Ovary (tissue), 9 donors: ENCODE measurements around the gene DUSP12. TPM values are rescaled to one million over a fixed set of nuclear protein-coding genes. Genes with fewer than 3 reads are reported as not detected.

ENCODE experiments used
- DNase-seq, 5 donors: peaks; one replicate each; pipeline ENCODE4 v3.0.0-alpha.2; 2019 to 2020
- H3K27ac ChIP-seq, 2 donors: fragments of 200-600 bp; one replicate each; pipeline versions ENCODE4 v1.5.1 to v1.8.0; 2019 to 2022
- H3K27me3 ChIP-seq: fragments of 200-600 bp; one replicate; pipeline ENCODE4 v1.8.0; 2022
- H3K36me3 ChIP-seq: fragments of 200-600 bp; sonication (generic); one replicate; pipeline ENCODE4 v1.5.1; 2019
- H3K4me1 ChIP-seq: one replicate; pipeline ENCODE4 v1.8.1; 2013; ENCODE audit warnings: mild to moderate bottlenecking, moderate library complexity; ENCODE audit not compliant: insufficient read depth
- H3K4me3 ChIP-seq: fragments of 200-600 bp; sonication (generic); one replicate; pipeline ENCODE4 v1.5.1; 2017
- H3K9me3 ChIP-seq, 2 donors: fragments of 200-600 bp in 1 of 2; sonication (generic) in 1 of 2; one replicate each; pipeline versions ENCODE4 v1.5.1 to v1.8.1; 2013 to 2019; ENCODE audit warnings: mild to moderate bottlenecking in 1 of 2, moderate library complexity in 1 of 2
- EP300 ChIP-seq: sonication (generic); formaldehyde crosslinking; IDR thresholded peaks from one replicate; pipeline ENCODE4 v1.6.1; 2017; ENCODE audit warnings: antibody characterized with exemption
- POLR2A ChIP-seq: fragments of 450-650 bp; IDR thresholded peaks from one replicate; pipeline ENCODE4 v1.6.1; 2017; ENCODE audit warnings: antibody characterized with exemption, mild to moderate bottlenecking, moderate library complexity
- WGBS, 3 donors: extraction: QIAGEN DNeasy Blood & Tissue Kit in 1 of 3; methylation state at CpG; one replicate each; pipeline versions ENCODE4 v1.1.5 to v1.1.7; 2013 to 2017; 5-methylcytosine and 5-hydroxymethylcytosine counted together
- intact Hi-C, 4 donors: fragments of 100-400 bp; cut with DNase I; formaldehyde crosslinking; loops; one replicate each; pipeline versions ENCODE4 v1.11.0 to v1.15.1; 2022 to 2023
- polyA plus RNA-seq, 2 donors: library from polyadenylated mRNA; stranded (reverse); fragments of 200-250 nt in 1 of 2; fragments of 350-450 nt in 1 of 2; fragmentation: Illumina TruSeq in 1 of 2; extraction: RNeasy Lipid Tissue Mini Kit (QIAGEN cat#74804) in 1 of 2; gene quantifications; one replicate each; pipeline ENCODE4 v1.2.3, GENCODE V29; 2013 to 2014
- total RNA-seq, 7 donors: library from RNA; depleted of rRNA in 2 of 7; stranded (reverse); fragments of >200 nt in 2 of 7; fragmentation: NEBNext Ultra II Directional in 3 of 7; extraction: Animal tissue kit (Norgen Biotek cat#: 25700) in 3 of 7; gene quantifications; one replicate each; pipeline versions ENCODE4 v1.1.0 to v1.2.4, GENCODE V29; 2016 to 2023
- TF ChIP-seq, protein P1 (sequence below), 3 donors: fragments of 450-650 bp in 2 of 3; fragments of 200-600 bp in 1 of 3; IDR thresholded peaks; one replicate each; pipeline versions ENCODE4 v1.5.1 to v1.8.0; 2016 to 2022; ENCODE audit warnings: antibody characterized with exemption in 3 of 3, mild to moderate bottlenecking in 1 of 3
- donor health status: DM: no; HTN: no; CAD: no; lungs with moderate emphysema.
- donor health status: DM: no; HTN: no; CAD: no.
- donor health status: Bipolar disorder and iron deficiency.
- donor health status: DM: yes; HTN: yes; CAD: no.
- donor health status: DM: no; HTN: no; CAD: no.
- donor health status: DM: yes; HTN: yes; CAD: no.

The DUSP12 gene
- total and polyA plus RNA-seq, 9 donors: 15.0 to 28.9 (median 19.8) TPM

DNA sequence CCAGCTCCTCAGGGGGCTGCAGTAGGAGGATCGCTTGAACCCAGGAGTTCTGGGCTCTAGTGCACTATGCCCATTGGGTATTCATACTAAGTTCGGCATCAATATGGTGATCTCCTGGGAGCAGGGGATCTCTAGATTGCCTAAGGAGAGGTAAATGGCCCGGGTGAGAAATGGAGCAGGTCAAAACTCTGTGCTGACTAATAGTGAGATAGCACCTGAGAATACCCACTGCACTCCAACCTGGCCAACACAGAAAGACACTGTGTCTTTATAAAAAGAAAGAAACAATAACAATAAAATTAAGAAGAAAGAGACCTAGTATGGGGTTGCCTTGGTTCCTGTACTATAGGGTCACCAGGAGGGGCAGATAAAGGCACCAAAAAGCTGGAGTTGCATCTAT is 13.7 kb upstream of the DUSP12 start:
- intact Hi-C loops: no loop called here
- no peak overlapping the region for H3K27ac ChIP-seq
- H3K9me3 ChIP-seq: no peaks in the 10 kb centered on the region
- TF ChIP-seq POLR2A (no peak), EP300 (no peak)
- TF ChIP-seq, protein P1, sequence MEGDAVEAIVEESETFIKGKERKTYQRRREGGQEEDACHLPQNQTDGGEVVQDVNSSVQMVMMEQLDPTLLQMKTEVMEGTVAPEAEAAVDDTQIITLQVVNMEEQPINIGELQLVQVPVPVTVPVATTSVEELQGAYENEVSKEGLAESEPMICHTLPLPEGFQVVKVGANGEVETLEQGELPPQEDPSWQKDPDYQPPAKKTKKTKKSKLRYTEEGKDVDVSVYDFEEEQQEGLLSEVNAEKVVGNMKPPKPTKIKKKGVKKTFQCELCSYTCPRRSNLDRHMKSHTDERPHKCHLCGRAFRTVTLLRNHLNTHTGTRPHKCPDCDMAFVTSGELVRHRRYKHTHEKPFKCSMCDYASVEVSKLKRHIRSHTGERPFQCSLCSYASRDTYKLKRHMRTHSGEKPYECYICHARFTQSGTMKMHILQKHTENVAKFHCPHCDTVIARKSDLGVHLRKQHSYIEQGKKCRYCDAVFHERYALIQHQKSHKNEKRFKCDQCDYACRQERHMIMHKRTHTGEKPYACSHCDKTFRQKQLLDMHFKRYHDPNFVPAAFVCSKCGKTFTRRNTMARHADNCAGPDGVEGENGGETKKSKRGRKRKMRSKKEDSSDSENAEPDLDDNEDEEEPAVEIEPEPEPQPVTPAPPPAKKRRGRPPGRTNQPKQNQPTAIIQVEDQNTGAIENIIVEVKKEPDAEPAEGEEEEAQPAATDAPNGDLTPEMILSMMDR (IDR thresholded peaks at IDR 0.05): no peak
- H3K27me3 ChIP-seq: no peaks in the 10 kb centered on the region
- H3K4me1 ChIP-seq: no peaks in the 10 kb centered on the region
- no peak overlapping the region for H3K4me3 ChIP-seq
- no peaks in the 10 kb centered on the region for H3K36me3 ChIP-seq
- WGBS, 3 donors: 80 to 94% (median 89%) methylated on average over 3 of the region's 3 CpGs
- DNase-seq: no peak

DNA sequence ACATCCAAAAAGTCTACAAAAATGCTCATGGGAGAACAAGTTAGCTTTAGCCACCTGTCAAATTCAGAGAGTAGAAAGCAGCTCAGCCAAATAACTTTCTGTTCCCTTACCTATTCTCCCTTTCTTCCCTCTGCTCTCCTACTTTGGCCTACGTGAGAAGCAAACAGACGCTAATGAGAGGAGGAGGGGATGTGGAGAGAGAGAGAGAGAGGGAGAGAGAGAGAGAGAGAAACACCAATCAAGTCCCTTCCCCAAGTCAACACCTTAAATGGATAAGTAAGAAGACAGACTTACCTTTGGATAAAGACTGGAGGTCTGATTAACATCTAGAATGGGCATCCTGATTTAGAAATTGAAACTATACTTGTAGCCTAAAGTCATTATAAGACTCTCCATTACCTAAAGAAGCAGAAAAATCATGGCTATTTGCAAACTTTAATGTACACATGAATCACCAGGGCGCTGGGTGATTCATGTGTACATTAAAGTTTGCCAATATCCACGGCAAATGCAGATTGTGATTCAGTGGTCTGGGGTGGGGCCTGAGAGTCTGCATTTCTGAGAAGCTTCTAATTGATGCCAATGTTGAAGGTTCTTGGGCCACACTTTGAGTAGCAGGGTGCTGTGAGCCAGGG is 13.1 kb upstream of the DUSP12 start:
- Histone ChIP-seq H3K27me3 (no peaks in the 10 kb centered on the region), H3K4me1 (no peaks in the 10 kb centered on the region), H3K27ac (no peak overlapping the region), H3K9me3 (no peaks in the 10 kb centered on the region), H3K36me3 (no peaks in the 10 kb centered on the region), H3K4me3 (no peak overlapping the region)
- TF ChIP-seq POLR2A: no peak
- no peak for TF ChIP-seq EP300
- TF ChIP-seq, protein P1 (IDR thresholded peaks at IDR 0.05): no peak
- 60 to 64% (median 60%) methylated on average over 4 of the region's 4 CpGs for WGBS, 3 donors
- no peak for DNase-seq
- intact Hi-C loops: no loop called here

DNA sequence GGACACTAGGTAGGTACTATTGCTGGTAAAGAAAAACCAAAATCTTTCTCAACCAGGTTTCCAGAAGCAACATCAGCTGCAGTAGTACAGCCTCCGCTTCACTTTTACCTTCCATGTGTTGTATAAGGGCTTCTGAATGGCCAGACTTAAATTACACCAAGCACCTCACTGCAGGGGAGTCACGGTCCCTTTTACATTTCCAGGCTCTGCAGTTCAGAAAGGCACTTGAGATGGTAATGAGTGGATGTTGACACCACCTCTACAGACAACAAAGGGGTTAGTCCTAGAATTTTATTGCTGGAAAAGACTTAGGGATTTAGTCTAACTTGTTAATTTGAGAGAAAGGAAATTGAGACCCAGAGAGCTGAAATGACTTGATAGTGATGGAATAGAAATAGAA is 12.0 kb upstream of the DUSP12 start:
- WGBS, 3 donors: 46 to 54% (median 50%) methylated on average over 2 of the region's 2 CpGs
- H3K4me3 ChIP-seq: no peak overlapping the region
- no peaks in the 10 kb centered on the region for H3K27me3 ChIP-seq
- no peaks in the 10 kb centered on the region for H3K9me3 ChIP-seq
- TF ChIP-seq POLR2A: no peak
- no peak for TF ChIP-seq EP300
- TF ChIP-seq, protein P1 (IDR thresholded peaks at IDR 0.05): no peak
- H3K4me1 ChIP-seq: no peaks in the 10 kb centered on the region
- intact Hi-C loops: no loop called here
- DNase-seq: no peak
- no peaks in the 10 kb centered on the region for H3K36me3 ChIP-seq
- no peak overlapping the region for H3K27ac ChIP-seq

DNA sequence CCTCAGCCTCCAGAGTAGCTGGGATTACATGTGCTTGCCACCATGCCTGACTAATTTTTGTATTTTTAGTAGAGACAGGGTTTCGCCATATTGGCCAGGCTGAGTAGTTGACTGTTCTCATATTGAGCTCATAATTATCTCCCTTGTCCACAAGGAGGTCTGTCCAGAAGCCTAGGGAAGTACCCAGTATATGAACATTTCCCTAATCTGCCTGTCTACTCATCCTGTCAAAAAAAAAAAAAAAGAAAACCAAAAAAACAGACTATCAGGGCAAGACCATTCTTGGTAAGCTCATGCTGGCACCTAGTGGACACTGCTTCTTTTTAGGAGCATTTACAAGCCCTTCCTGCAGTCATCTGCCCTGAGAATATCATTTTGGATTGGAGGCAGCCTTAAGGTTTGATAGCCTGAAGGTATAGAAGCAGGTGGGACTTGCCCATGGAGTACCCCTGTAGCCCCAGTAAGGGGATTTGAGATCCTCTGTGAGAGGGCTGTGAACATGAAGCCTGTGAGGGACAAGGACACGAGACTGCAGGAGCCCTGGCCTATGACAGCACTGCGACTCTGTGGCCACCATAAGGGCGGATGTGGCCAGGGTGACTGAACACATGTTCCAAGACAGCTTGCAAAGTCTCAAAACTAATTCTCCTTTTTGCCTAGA is 10.8 kb upstream of the DUSP12 start:
- 85 to 91% (median 89%) methylated on average over 4 of the region's 4 CpGs for WGBS, 3 donors
- no peaks in the 10 kb centered on the region for H3K4me1 ChIP-seq
- no peaks in the 10 kb centered on the region for H3K36me3 ChIP-seq
- intact Hi-C loops: no loop called here
- no peaks in the 10 kb centered on the region for H3K9me3 ChIP-seq
- no peak overlapping the region for H3K4me3 ChIP-seq
- no peaks in the 10 kb centered on the region for H3K27me3 ChIP-seq
- DNase-seq: no peak
- TF ChIP-seq, protein P1 (IDR thresholded peaks at IDR 0.05): no peak
- TF ChIP-seq EP300 (no peak), POLR2A (no peak)
- no peak overlapping the region for H3K27ac ChIP-seq
